Hematopoietic multipotent progenitor cell treated with erythropoietin and hydrocortisone succinate and interleukin-3 and kit ligand, for 6 days (in vitro differentiated cells): ENCODE measurements around the gene TIAM2.

Experiments used
- DNase-seq: peaks from one replicate; pipeline ENCODE4 v3.0.0-alpha.2; 2015

Gene TIAM2

DNA sequence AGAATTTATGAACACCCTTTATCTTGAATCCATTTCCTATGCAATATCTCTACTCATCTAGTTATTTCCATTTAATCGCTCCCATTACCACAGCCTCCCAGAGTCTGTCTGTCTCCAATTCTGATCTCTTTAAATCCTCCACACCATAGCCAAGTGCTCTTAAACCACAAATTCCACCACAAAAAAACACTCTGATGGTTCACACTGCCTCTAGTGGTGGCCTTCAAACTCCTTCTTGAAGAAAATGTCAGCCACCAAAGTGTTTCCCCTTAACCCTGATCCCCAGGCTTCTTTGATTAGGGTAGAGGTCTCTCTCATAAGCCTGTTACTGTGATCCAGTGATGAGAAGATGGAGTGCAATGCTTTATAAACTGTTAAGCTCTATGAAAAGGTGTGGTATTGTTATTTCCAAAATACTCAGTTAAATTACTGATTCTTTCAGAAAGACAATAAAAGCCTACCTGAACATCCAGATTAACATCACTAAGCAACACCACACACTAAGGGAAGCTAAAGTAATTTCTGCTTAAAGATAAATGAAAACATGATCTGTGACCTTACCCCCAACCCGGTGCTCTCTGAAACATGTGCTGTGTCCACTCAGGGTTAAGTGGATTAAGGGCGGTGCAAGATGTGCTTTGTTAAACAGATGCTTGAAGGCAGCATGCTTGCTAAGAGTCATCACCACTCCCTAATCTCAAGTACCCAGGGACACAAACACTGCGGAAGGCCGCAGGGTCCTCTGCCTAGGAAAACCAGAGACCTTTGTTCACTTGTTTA lies 273.2 kb downstream of the TIAM2 start:
- peak; percentile 80 for DNase-seq

GRCh38 chr6:155269765-155270164 lies 274.6 kb downstream of the TIAM2 start:
- DNase-seq, result no peak

GRCh38 chr6:155270561-155271091 lies 275.5 kb downstream of the TIAM2 start:
- no peak for DNase-seq

DNA sequence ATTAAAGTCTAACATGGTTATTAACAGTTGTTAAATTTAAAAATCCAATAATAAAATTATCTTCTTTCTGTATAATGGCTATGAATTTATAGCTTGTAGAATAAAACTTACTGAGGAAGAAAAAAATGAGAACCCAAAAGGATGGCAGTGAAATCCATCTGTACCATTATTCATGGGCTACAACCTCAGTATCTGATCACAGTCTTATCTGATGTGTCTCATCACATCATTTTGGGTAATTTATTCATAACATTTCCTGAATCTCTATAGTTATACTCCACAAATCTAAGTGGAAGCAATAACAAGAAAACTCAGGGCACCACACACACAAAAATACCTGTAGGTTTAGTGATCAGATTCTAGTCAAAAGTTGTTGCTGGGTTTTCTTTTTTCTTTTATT lies 276.0 kb downstream of the TIAM2 start:
- no peak for DNase-seq

DNA sequence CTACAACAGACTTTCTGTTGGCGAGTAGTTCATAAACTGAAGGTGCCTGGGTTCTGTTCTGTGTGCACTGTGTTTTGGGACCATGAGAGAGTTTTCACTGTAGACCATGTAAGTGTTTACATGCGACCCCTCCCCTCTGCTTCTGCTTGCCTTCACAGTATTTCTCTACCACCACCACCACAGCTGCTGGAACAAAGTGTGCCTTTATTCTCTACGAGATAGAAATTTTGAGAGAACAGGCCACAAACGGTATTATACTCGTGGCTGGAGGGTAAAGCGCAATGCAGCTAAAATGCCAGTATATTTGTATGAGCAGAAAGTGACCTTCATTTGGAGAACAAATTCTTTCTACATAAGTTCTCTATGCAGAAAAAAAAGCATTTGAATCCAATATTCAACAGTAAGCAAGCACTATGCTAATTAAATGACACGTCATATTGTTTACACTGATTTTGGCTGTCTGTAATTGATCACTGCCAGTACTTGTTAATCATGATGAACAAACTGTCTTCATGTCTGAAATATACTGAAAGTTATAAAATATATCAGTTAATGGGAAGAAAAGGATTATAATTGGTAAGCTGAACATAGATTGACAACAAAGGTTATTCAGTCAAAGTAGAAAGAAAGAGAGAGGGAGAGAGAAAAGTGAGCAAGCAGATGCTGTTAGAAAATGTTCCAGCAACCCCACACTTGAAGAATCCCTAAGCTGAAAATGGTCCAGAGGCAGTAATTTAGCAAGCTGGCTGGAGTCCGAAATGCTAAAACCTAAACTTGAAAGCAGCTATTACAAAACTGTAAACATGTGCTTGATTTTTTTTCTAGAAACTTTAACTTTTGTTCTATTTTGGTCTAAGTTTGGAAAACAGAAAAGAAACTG lies 277.5 kb downstream of the TIAM2 start:
- DNase-seq, result no peak

GRCh38 chr6:155273431-155273830 lies 278.3 kb downstream of the TIAM2 start:
- no peak for DNase-seq

DNA sequence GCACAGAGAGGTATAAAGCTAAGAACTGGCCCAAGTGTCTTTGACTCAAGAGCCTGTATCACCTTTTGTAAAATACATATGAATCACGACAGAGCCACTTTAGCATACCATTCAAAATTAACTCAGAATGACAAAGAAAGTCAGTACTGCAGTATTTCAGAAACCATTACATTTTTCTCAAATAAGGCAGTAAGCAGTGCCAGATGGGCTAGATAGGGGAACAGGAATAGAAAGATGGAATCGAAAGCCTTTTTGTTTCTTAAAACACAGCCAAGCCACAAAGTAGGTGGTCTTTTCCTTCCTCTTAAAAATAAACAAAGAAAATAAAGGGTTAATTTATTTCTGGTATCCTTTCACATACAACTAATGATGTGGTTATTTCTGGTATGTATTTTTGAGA lies 279.0 kb downstream of the TIAM2 start:
- DNase-seq, result no peak

GRCh38 chr6:155274533-155274932 lies 279.4 kb downstream of the TIAM2 start:
- DNase-seq, result no peak

- DNase-seq, result no peak
Measured at GRCh38 chr6:155275808-155276480, 280.8 kb downstream of the TIAM2 start.

DNA sequence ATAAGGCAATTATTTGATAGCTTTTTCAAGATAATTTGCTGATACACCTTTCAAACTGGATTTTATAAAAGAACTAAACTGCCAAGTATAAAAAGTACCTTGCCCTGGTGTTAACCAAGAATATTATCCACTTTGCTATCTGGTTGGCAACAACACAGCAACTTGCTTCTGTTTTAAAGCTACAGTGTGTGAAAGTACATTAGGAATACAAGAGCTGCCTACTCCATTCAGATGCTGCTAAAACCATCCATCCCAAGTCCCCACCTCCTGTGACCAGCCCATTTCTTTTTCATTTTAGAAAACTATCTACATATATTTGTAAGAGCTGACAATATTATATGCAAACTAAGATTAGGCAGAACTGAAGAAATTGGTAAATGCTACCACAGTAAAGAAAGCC lies 281.5 kb downstream of the TIAM2 start:
- DNase-seq, result no peak

- no peak for DNase-seq
Measured at GRCh38 chr6:155278319-155279049, 283.4 kb downstream of the TIAM2 start.

DNA sequence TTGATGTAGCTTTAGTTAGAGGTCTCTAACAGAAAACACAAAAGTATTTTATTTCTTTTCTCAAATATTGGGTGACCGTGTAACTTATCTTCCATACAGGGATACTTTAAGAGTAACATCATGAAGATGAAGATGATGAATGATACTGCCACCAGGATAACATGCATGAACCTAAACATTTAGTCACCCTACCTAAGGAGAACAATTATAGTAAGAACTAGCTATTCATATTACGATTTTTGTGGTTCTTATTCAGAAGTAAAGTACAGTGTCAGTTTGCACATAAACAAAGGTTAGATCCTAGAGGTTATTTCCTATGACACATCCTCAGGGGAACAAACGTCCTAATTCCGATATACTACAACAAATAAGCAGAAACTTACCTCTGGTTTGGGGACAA lies 289.7 kb downstream of the TIAM2 start:
- DNase-seq, result no peak

GRCh38 chr6:155287762-155288161 lies 292.6 kb downstream of the TIAM2 start:
- no peak for DNase-seq

- DNase-seq, result no peak
Measured at GRCh38 chr6:155290491-155290890, 295.4 kb downstream of the TIAM2 start.

GRCh38 chr6:155291291-155291690 lies 296.2 kb downstream of the TIAM2 start:
- no peak for DNase-seq

DNA sequence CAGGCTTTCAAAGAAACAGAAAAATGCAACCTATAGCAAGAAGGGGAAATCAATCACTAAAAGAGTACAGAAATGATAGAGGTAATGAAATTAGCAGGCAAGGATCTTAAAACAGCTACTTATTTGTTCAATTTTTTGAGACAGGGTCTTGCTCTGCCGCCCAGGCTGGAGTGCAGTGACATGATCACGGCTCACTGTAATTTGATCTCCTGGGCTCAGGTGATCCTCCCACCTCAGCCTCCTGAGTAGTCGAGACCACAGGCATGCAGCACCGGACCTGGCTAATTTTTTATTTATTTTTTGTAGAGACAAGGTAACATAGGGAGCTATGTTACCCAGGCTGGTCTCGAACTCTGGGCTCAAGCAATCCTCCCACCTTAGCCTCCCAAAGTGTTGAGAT lies 297.6 kb downstream of the TIAM2 start:
- DNase-seq, result no peak

GRCh38 chr6:155297669-155298068 lies 302.6 kb downstream of the TIAM2 start:
- no peak for DNase-seq

- DNase-seq, result no peak
Measured at GRCh38 chr6:155301867-155302266, 306.8 kb downstream of the TIAM2 start.

DNA sequence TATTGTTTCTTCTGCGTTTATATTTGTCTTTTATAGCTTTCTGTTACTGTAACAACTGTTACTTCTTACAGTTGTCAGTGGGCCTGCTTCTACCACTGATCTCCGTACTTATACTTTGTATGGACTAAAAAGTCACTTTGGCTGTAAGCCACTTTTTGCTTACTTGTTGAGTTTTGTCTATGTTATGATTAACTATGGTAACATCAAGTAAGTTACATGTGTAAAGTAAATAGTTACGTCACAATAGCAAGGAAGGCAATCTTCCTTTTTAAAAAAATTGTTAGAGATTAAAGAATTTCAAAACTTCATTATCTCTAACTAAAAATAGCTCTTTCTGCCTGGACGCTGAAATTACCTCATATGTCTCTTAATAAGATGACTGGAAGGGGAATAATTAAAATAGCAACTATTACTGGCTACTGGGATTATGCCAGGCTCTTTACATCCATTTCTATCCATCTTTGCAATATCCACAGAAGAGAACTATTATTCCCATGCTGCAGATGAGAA lies 308.3 kb downstream of the TIAM2 start:
- no peak for DNase-seq

- no peak for DNase-seq
Measured at GRCh38 chr6:155306958-155307357, 311.8 kb downstream of the TIAM2 start.
